OCI-LY1 (cell line): Measurements from ENCODE around the gene AGXT2.

Experiments used
- H2AFZ ChIP-seq: fragments of 200-600 bp; sonication (generic), shearing (Covaris generic); 2 replicates; pipeline ENCODE4 v1.6.0; 2014; ENCODE audit warnings: antibody characterized with exemption, mild to moderate bottlenecking, low read length
- H3F3A ChIP-seq: fragments of 200-600 bp; sonication (generic), shearing (Covaris generic); 2 replicates; pipeline ENCODE4 v1.6.0; 2014; ENCODE audit warnings: mild to moderate bottlenecking, antibody characterized with exemption, low read length, moderate library complexity; ENCODE audit not compliant: insufficient read depth
- H3K27ac ChIP-seq: fragments of 200-600 bp; sonication (generic); 2 replicates; pipeline ENCODE4 v1.5.1; 2014; ENCODE audit warnings: low read length, mixed run types, mild to moderate bottlenecking, low read depth; ENCODE audit not compliant: poor library complexity, severe bottlenecking
- H3K27me3 ChIP-seq: fragments of 200-600 bp; sonication (generic); 2 replicates; pipeline ENCODE4 v1.6.0; 2014; ENCODE audit warnings: antibody characterized with exemption, mild to moderate bottlenecking, low read length, moderate library complexity; ENCODE audit not compliant: insufficient read depth
- H3K36me3 ChIP-seq: fragments of 200-600 bp; sonication (generic); 2 replicates; pipeline ENCODE4 v1.6.1; 2014; ENCODE audit warnings: mild to moderate bottlenecking, antibody characterized with exemption, low read length, moderate library complexity, mixed read lengths; ENCODE audit not compliant: insufficient read depth
- H3K4me1 ChIP-seq: fragments of 200-600 bp; sonication (generic); 2 replicates; pipeline ENCODE4 v1.5.1; 2014; ENCODE audit warnings: mild to moderate bottlenecking, low read length, moderate library complexity; ENCODE audit not compliant: insufficient read depth, severe bottlenecking
- H3K4me2 ChIP-seq: fragments of 200-600 bp; sonication (generic), shearing (Covaris generic); 2 replicates; pipeline ENCODE4 v1.6.1; 2014; ENCODE audit warnings: low read length
- H3K4me3 ChIP-seq: fragments of 200-600 bp; sonication (generic); 2 replicates; pipeline ENCODE4 v1.5.1; 2014; ENCODE audit warnings: low read length, low read depth, mild to moderate bottlenecking, mixed read lengths; ENCODE audit not compliant: poor library complexity, severe bottlenecking
- H3K79me2 ChIP-seq: fragments of 200-600 bp; shearing (Covaris generic); 2 replicates; pipeline ENCODE4 v1.6.1; 2016; ENCODE audit warnings: mixed run types, low read length, mixed read lengths; ENCODE audit not compliant: insufficient read depth
- H3K9ac ChIP-seq: fragments of 200-600 bp; sonication (generic), shearing (Covaris generic); 2 replicates; pipeline ENCODE4 v1.6.1; 2014; ENCODE audit warnings: mild to moderate bottlenecking, low read length, mixed read lengths
- H3K9me2 ChIP-seq: fragments of 200-600 bp; sonication (generic), shearing (Covaris generic); 2 replicates; pipeline ENCODE4 v1.6.1; 2014; ENCODE audit warnings: low read depth, mild to moderate bottlenecking, low read length, mixed read lengths
- H3K9me3 ChIP-seq: fragments of 200-600 bp; shearing (Covaris generic); 2 replicates; pipeline ENCODE4 v1.6.1; 2014; ENCODE audit warnings: low read length, mixed read lengths
- H4K20me1 ChIP-seq: fragments of 200-600 bp; sonication (generic), shearing (Covaris generic); 2 replicates; pipeline ENCODE4 v1.6.0; 2016; ENCODE audit warnings: mild to moderate bottlenecking, low read length; ENCODE audit not compliant: insufficient read depth
- EZH2 ChIP-seq: fragments of 200-600 bp; sonication (generic), shearing (Covaris generic); IDR thresholded peaks from 2 replicates; pipeline ENCODE4 v1.8.0; 2017; ENCODE audit warnings: borderline replicate concordance, mixed run types, mild to moderate bottlenecking, antibody characterized with exemption, low read length, moderate library complexity, mixed read lengths
- TF ChIP-seq, protein P1 (sequence below): fragments of 200-600 bp; sonication (generic), shearing (Covaris generic); IDR thresholded peaks from 2 replicates; pipeline ENCODE4 v1.5.1; 2017; ENCODE audit warnings: mild to moderate bottlenecking, antibody characterized with exemption, low read length, moderate library complexity, mixed read lengths

The AGXT2 gene

DNA sequence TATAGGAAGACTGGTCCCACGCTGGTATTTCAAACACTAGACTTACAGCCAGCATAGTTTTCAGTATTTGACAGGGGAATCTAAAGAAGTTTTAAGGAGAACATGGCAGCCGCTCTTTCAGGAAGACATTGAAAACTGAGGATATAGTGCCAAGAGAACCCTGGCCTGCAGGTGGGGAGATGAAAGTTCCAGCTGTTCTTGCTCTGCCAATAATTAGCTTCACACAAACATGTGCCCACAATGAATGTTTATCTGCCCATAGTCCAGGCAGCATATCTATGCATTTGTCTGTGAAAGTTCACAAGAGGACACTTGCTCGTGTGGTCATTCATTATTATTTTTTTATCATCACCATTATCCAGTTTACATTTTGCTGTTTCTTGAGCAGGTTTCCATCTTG is 47.6 kb upstream of the AGXT2 start:
- no peak overlapping the region for H3K9ac ChIP-seq
- no peaks in the 10 kb centered on the region for H3K27me3 ChIP-seq
- no peak overlapping the region for H3K4me3 ChIP-seq
- H2AFZ ChIP-seq: no peak overlapping the region
- H4K20me1 ChIP-seq: no peaks in the 10 kb centered on the region
- no peaks in the 10 kb centered on the region for H3K79me2 ChIP-seq
- H3K9me3 ChIP-seq: no peaks in the 10 kb centered on the region
- H3F3A ChIP-seq: no peaks in the 10 kb centered on the region
- no peaks in the 10 kb centered on the region for H3K36me3 ChIP-seq
- no peaks in the 10 kb centered on the region for H3K4me1 ChIP-seq
- no peaks in the 10 kb centered on the region for H3K9me2 ChIP-seq
- TF ChIP-seq, protein P1, sequence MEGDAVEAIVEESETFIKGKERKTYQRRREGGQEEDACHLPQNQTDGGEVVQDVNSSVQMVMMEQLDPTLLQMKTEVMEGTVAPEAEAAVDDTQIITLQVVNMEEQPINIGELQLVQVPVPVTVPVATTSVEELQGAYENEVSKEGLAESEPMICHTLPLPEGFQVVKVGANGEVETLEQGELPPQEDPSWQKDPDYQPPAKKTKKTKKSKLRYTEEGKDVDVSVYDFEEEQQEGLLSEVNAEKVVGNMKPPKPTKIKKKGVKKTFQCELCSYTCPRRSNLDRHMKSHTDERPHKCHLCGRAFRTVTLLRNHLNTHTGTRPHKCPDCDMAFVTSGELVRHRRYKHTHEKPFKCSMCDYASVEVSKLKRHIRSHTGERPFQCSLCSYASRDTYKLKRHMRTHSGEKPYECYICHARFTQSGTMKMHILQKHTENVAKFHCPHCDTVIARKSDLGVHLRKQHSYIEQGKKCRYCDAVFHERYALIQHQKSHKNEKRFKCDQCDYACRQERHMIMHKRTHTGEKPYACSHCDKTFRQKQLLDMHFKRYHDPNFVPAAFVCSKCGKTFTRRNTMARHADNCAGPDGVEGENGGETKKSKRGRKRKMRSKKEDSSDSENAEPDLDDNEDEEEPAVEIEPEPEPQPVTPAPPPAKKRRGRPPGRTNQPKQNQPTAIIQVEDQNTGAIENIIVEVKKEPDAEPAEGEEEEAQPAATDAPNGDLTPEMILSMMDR: no peak
- no peak for TF ChIP-seq EZH2
- H3K4me2 ChIP-seq: no peak overlapping the region
- no peak overlapping the region for H3K27ac ChIP-seq

GRCh38 chr5:35094948-35095347 is 47.2 kb upstream of the AGXT2 start:
- no peaks in the 10 kb centered on the region for H3K4me1 ChIP-seq
- no peak overlapping the region for H3K9ac ChIP-seq
- H3K9me3 ChIP-seq: no peaks in the 10 kb centered on the region
- H3K4me2 ChIP-seq: no peak overlapping the region
- no peaks in the 10 kb centered on the region for H3F3A ChIP-seq
- no peak overlapping the region for H3K4me3 ChIP-seq
- no peaks in the 10 kb centered on the region for H3K27me3 ChIP-seq
- H3K9me2 ChIP-seq: no peaks in the 10 kb centered on the region
- TF ChIP-seq EZH2: no peak
- TF ChIP-seq, protein P1: no peak
- H2AFZ ChIP-seq: no peak overlapping the region
- H3K27ac ChIP-seq: no peak overlapping the region
- H3K79me2 ChIP-seq: no peaks in the 10 kb centered on the region
- no peaks in the 10 kb centered on the region for H4K20me1 ChIP-seq
- no peaks in the 10 kb centered on the region for H3K36me3 ChIP-seq

DNA sequence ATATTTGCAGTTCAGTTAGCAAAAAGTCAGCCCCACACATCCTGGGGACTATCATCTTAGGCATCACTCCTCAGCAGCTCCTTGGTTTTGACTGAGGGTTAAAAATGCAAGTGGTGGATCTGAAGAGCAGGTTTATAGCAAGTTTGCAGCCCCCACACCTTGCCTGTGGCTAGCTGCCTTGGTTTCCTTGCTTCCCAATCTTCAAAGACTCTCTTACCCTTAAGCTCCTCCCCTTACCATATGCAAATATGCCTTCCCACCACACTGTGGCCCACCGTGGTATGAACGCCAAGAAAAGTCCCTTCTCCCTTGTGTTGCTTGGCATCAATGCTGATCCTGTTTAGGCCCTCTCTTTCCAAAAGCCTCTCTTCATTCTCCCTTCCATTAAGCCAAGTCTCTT is 45.0 kb upstream of the AGXT2 start:
- Histone ChIP-seq H3K9me2 (no peaks in the 10 kb centered on the region), H3K36me3 (no peaks in the 10 kb centered on the region), H3F3A (no peaks in the 10 kb centered on the region), H3K4me2 (no peak overlapping the region), H3K4me3 (no peak overlapping the region), H3K4me1 (no peaks in the 10 kb centered on the region), H3K27ac (no peak overlapping the region), H3K9me3 (no peaks in the 10 kb centered on the region), H3K79me2 (no peaks in the 10 kb centered on the region), H3K27me3 (no peaks in the 10 kb centered on the region), H2AFZ (no peak overlapping the region), H3K9ac (no peak overlapping the region), H4K20me1 (no peaks in the 10 kb centered on the region)
- no peak for TF ChIP-seq EZH2
- TF ChIP-seq, protein P1: no peak
